NCI-H1105 (cell line): ENCODE data around the gene FAM107B.

Experiments
- DNase-seq: peaks from one replicate; lab custom pipeline; 2025; lab: John Stamatoyannopoulos, UW

FAM107B gene

GRCh38 chr10:14776546-14776945 lies 1.8 kb upstream of the FAM107B start:
- DNase-seq = no peak

- no peak for DNase-seq
Measured at GRCh38 chr10:14775656-14776055, 959 bp upstream of the FAM107B start.

GRCh38 chr10:14774214-14774580 lies 500 bp downstream of the FAM107B start:
- DNase-seq = no peak

- DNase-seq = no peak
Measured at GRCh38 chr10:14773551-14774213, 1.0 kb downstream of the FAM107B start.

- no peak for DNase-seq
Measured at GRCh38 chr10:14772399-14772798, 2.3 kb downstream of the FAM107B start.

GRCh38 chr10:14770927-14771326 lies 3.8 kb downstream of the FAM107B start:
- no peak for DNase-seq

- no peak for DNase-seq
Measured at GRCh38 chr10:14761372-14761771, 13.3 kb downstream of the FAM107B start.

- DNase-seq = no peak
Measured at GRCh38 chr10:14758994-14759664, 15.6 kb downstream of the FAM107B start.

- no peak for DNase-seq
Measured at GRCh38 chr10:14758451-14758850, 16.2 kb downstream of the FAM107B start.

GRCh38 chr10:14757986-14758385 lies 16.7 kb downstream of the FAM107B start:
- no peak for DNase-seq

- DNase-seq = no peak
Measured at GRCh38 chr10:14757394-14757793, 17.3 kb downstream of the FAM107B start.

GRCh38 chr10:14753441-14753840 lies 21.3 kb downstream of the FAM107B start:
- no peak for DNase-seq

GRCh38 chr10:14751921-14752320 lies 22.8 kb downstream of the FAM107B start:
- DNase-seq = no peak

- DNase-seq = no peak
Measured at GRCh38 chr10:14751014-14751896, 23.4 kb downstream of the FAM107B start.

GRCh38 chr10:14749070-14749809 lies 25.5 kb downstream of the FAM107B start:
- DNase-seq = no peak

- no peak for DNase-seq
Measured at GRCh38 chr10:14748441-14748840, 26.3 kb downstream of the FAM107B start.

GRCh38 chr10:14742815-14743214 lies 31.9 kb downstream of the FAM107B start:
- DNase-seq = no peak

- no peak for DNase-seq
Measured at GRCh38 chr10:14742382-14742781, 32.3 kb downstream of the FAM107B start.

- no peak for DNase-seq
Measured at GRCh38 chr10:14740684-14741247, 33.9 kb downstream of the FAM107B start.

GRCh38 chr10:14737808-14738545 lies 36.7 kb downstream of the FAM107B start:
- DNase-seq = no peak

- no peak for DNase-seq
Measured at GRCh38 chr10:14736600-14737081, 38.1 kb downstream of the FAM107B start.
